Peyer's patch (tissue), 4 donors: ENCODE data around the gene KAT7. TPM values are rescaled to one million over a fixed set of nuclear protein-coding genes. Genes with fewer than 3 reads are reported as not detected.

Experiments
- DNase-seq, 3 donors: peaks; one replicate each; pipeline ENCODE4 v3.0.0-alpha.2; 2017 to 2019
- H3K27ac ChIP-seq, 4 donors: fragments of 200-600 bp; sonication (generic); one replicate each; pipeline ENCODE4 v1.5.1; 2016 to 2019
- H3K27me3 ChIP-seq, 2 donors: fragments of 200-600 bp; sonication (generic); one replicate each; pipeline ENCODE4 v1.5.1; 2019
- H3K36me3 ChIP-seq, 3 donors: fragments of 200-600 bp; sonication (generic); one replicate each; pipeline ENCODE4 v1.5.1; 2016 to 2019
- H3K4me1 ChIP-seq, 4 donors: fragments of 200-600 bp; sonication (generic); one replicate each; pipeline ENCODE4 v1.5.1; 2016 to 2019
- H3K4me3 ChIP-seq, 4 donors: fragments of 200-600 bp; sonication (generic); 1 replicate in 3 of 4; 2 replicates in 1 of 4; pipeline ENCODE4 v1.5.1; 2016 to 2019; ENCODE audit warnings: mild to moderate bottlenecking in 1 of 4
- H3K9me3 ChIP-seq, 4 donors: fragments of 200-600 bp; sonication (generic); one replicate each; pipeline ENCODE4 v1.5.1; 2016 to 2019; ENCODE audit warnings: mild to moderate bottlenecking in 1 of 4
- POLR2A ChIP-seq, 2 donors: fragments of 450-650 bp; IDR thresholded peaks; one replicate each; pipeline ENCODE4 v1.5.1; 2017; ENCODE audit warnings: antibody characterized with exemption in 2 of 2, mild to moderate bottlenecking in 2 of 2, moderate library complexity in 2 of 2
- total RNA-seq, 4 donors: library from RNA; depleted of rRNA; stranded (reverse); fragments of >200 nt; gene quantifications; one replicate each; pipeline ENCODE4 v1.1.0, GENCODE V29; 2016
- TF ChIP-seq, protein P1 (sequence below), 6 experiments: fragments of 450-650 bp in 4 of 6; fragments of 200-600 bp in 2 of 6; sonication (generic) in 1 of 6; IDR thresholded peaks; one replicate each; pipeline ENCODE4 v1.5.1; 2017 to 2019; ENCODE audit warnings: antibody characterized with exemption in 6 of 6, mild to moderate bottlenecking in 3 of 6, moderate library complexity in 1 of 6

KAT7 gene
- total RNA-seq, 4 donors from 2014 or later = 44.3 to 50.9 (median 45.3) TPM

DNA sequence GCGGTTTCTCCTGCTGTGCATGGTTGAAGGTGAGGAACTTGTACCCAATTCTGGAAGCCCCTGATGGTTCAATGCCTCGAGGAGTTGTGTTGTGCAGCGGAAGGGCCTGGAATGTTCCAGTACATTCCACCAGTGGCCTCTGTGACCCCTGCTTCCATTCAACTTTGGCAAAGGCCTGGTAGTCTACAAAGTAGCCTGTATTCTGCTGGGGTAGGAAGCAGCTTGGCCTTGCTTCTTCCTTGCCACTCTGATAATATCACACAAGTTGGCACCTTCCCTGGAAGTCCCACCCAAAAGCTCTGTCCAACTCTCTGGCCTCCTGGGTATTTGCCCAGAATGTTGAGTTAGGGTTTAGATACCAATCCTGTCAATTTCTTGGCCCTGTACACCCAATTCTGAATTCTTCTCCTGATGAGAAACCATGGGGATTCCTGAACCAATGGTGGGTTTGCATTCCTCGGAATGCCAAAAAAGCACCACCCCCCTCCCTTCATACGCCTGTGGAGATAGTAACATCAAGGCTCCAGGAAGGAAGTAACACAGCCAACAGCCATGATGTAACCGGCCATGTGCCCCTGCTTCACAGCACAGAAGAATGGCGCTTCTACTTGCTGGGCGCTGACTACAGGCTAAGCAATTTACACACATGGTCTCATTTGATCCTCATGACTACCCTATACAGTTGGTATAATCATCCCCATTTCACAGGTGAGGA lies 12.8 kb upstream of the KAT7 start:
- Histone ChIP-seq H3K27ac (peak overlapping the region in 2 of 4 donors; percentile 21 to 52), H3K27me3 (no peaks in the 10 kb centered on the region)
- TF ChIP-seq POLR2A (IDR thresholded peaks at IDR 0.05) = no peak
- TF ChIP-seq, protein P1, sequence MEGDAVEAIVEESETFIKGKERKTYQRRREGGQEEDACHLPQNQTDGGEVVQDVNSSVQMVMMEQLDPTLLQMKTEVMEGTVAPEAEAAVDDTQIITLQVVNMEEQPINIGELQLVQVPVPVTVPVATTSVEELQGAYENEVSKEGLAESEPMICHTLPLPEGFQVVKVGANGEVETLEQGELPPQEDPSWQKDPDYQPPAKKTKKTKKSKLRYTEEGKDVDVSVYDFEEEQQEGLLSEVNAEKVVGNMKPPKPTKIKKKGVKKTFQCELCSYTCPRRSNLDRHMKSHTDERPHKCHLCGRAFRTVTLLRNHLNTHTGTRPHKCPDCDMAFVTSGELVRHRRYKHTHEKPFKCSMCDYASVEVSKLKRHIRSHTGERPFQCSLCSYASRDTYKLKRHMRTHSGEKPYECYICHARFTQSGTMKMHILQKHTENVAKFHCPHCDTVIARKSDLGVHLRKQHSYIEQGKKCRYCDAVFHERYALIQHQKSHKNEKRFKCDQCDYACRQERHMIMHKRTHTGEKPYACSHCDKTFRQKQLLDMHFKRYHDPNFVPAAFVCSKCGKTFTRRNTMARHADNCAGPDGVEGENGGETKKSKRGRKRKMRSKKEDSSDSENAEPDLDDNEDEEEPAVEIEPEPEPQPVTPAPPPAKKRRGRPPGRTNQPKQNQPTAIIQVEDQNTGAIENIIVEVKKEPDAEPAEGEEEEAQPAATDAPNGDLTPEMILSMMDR (IDR thresholded peaks at IDR 0.05) = no peak

DNA sequence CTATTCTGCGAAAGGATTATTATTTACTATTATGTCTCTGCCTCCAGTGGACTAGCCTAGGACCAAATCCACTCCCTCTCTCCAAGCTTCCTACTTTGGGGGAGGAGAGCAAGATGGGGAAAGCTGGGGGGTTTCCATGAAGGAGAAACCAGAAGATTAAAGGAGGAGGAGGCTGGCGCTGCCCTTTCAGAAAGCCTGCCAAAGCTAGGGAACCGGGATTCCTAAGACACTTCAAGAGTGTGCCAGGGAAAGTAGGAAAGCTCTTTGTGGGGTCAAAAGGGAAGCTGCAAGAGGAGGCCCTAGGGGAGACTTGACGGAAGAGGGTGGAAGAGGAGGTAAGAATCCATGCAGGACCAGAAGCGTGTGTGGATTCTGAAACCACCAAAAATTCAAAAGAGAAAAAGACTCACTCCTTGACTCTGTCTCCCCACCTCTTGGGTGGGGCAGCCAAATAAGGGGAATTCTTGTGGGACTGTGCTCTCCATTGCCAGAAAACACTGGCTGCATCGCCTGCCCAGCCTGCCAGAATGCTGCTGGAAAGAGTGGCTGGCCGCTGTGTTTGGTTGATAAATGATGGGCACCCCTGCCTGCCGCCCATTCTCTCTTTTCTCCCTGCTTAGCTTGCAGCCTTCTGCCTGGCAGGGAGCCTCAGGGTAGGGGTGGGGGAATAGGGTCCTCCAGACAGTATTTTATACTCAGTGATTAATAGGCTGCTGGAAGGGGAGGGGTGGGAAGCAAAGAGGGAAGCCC lies 11.8 kb upstream of the KAT7 start:
- Histone ChIP-seq H3K36me3 (no peaks in the 10 kb centered on the region), H3K27me3 (no peaks in the 10 kb centered on the region), H3K4me3 (no peak overlapping the region), H3K27ac (peak overlapping the region in 2 of 4 donors; percentile 31 to 52), H3K4me1 (no peaks in the 10 kb centered on the region), H3K9me3 (no peaks in the 10 kb centered on the region)
- TF ChIP-seq, protein P1 (IDR thresholded peaks at IDR 0.05) = no peak
- no peak for TF ChIP-seq POLR2A (IDR thresholded peaks at IDR 0.05)
- DNase-seq = no peak

More for the DNA sequence above, 12.8 kb upstream of the KAT7 start:
- no peaks in the 10 kb centered on the region for H3K36me3 ChIP-seq
- H3K4me1 ChIP-seq = no peaks in the 10 kb centered on the region
- DNase-seq = no peak
- no peaks in the 10 kb centered on the region for H3K9me3 ChIP-seq
- H3K4me3 ChIP-seq = no peak overlapping the region

DNA sequence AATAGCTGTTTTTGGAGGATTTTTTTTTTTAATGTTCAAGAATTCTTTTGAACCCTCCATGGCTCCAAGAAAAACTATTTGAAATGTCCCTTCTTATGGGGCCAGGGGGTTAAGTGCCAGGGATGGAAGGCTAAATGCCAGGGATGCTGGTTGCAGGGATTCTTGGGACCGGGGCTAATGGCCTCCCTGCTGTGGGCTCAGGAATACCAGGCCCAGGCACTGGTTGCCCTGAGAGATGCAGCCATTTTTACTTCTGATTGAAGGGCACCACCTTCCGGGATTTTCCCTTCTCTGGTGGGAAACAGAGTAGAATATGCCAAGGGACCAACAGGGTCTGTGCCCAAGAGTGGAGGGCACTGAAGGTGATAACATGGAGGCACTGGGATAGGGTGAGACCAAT lies 10.9 kb upstream of the KAT7 start:
- DNase-seq = no peak
- Histone ChIP-seq H3K27ac (peak overlapping the region in 1 of 4 donors; percentile 52), H3K9me3 (no peaks in the 10 kb centered on the region), H3K27me3 (no peaks in the 10 kb centered on the region), H3K4me3 (no peak overlapping the region), H3K4me1 (no peaks in the 10 kb centered on the region), H3K36me3 (no peaks in the 10 kb centered on the region)
- TF ChIP-seq POLR2A (IDR thresholded peaks at IDR 0.05) = no peak
- TF ChIP-seq, protein P1 (IDR thresholded peaks at IDR 0.05) = no peak

DNA sequence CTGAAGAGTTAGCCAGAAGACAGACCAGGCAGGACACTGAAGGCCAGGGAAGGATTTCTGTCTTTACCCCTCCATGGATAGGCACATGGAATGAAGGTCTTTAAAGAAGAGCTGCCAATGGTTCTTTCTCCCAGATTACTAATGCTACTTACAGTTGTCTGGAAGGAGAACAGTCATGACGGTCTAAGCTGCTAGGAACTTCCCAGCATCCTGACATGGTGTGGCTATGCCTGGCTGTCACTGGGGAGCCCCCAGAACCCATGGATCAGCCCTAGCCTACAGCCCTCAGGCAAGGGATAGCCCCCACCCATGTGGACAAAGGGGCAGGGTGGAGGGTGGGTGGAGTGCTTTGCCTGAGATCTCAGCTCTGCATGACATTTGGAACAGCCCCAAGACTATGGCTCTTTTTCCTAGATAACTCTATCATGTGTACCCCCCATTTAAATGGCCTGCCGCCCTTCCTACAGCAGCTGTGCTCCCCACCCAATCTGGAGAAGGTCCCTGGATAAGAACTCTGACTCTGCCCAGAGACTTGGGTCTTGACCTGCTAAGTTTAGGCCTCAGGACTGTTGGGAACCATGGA lies 9.2 kb upstream of the KAT7 start:
- DNase-seq = no peak
- TF ChIP-seq POLR2A (IDR thresholded peaks at IDR 0.05) = no peak
- TF ChIP-seq, protein P1 (IDR thresholded peaks at IDR 0.05) = no peak
- no peak overlapping the region for H3K4me3 ChIP-seq
- no peak overlapping the region for H3K27ac ChIP-seq
- no peaks in the 10 kb centered on the region for H3K36me3 ChIP-seq
- no peaks in the 10 kb centered on the region for H3K27me3 ChIP-seq
- H3K9me3 ChIP-seq = no peaks in the 10 kb centered on the region
- H3K4me1 ChIP-seq = no peaks in the 10 kb centered on the region

DNA sequence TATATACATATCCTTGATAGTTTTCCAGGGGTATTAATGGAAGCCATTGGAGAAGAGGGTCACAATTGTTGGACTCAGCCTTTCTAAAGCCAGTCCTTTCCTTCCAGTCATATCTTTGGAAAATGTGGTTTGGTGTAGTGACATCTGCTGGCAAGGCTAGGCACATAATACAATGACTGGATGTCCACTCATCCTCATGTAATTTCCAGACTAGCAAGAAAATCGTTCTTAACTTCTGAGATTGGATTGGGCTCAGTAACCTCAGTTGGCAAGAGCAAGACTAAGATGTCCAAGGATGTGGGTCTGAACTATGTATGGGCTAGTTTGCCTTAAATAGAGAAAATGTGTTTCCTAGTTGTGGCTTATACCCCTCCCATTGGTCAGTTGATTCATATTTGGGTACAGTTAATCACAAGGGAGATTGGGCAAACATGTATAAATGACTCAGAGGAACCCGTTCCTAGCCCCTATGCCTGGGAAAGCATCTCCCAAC lies 8.7 kb upstream of the KAT7 start:
- H3K9me3 ChIP-seq = no peaks in the 10 kb centered on the region
- peak overlapping the region in 1 of 4 donors; percentile 5 for H3K27ac ChIP-seq
- no peaks in the 10 kb centered on the region for H3K4me1 ChIP-seq
- TF ChIP-seq, protein P1 (IDR thresholded peaks at IDR 0.05) = peak; percentile 44 to 69 (median 62)
- TF ChIP-seq POLR2A (IDR thresholded peaks at IDR 0.05) = no peak
- peak in 2 of 3 donors; percentile 31 to 64 for DNase-seq
- no peaks in the 10 kb centered on the region for H3K27me3 ChIP-seq
- H3K4me3 ChIP-seq = no peak overlapping the region
- H3K36me3 ChIP-seq = no peaks in the 10 kb centered on the region
